ENCODE results near the gene KCNMA1. TPM values are rescaled to one million over a fixed set of nuclear protein-coding genes. Genes with fewer than 3 reads are reported as not detected.
A peak's percentile ranks its signal among the peaks of the same experiment; 100 is the strongest.

The KCNMA1 gene
- total RNA-seq, 1 donor from 2014 or later, result 95.5 TPM

- Mint-ChIP-seq H3K27ac (ENCODE audit: unreplicated experiment) (no peak overlapping the region), H3K27me3 (ENCODE audit: unreplicated experiment) (no peaks in the 10 kb centered on the region), H3K4me1 (ENCODE audit: unreplicated experiment) (peaks cover 14% of the 10 kb centered on the region), H3K36me3 (ENCODE audit: unreplicated experiment) (peaks cover 9% of the 10 kb centered on the region), H3K4me3 (ENCODE audit: unreplicated experiment) (no peak overlapping the region), H3K9me3 (ENCODE audit: unreplicated experiment) (no peaks in the 10 kb centered on the region)
- peak; percentile 56 for DNase-seq (ENCODE audit: extremely low spot score, unreplicated experiment)
- TF ChIP-seq CTCF (IDR thresholded peaks at IDR 0.05), result peak; percentile 60
These were observed 600.4 kb downstream of the KCNMA1 start for GRCh38 chr10:77036993-77037734.

- no peak for TF ChIP-seq CTCF (IDR thresholded peaks at IDR 0.05)
- peak; percentile 27 for DNase-seq (ENCODE audit: extremely low spot score, unreplicated experiment)
- Mint-ChIP-seq H3K27me3 (ENCODE audit: unreplicated experiment) (no peaks in the 10 kb centered on the region), H3K9me3 (ENCODE audit: unreplicated experiment) (no peaks in the 10 kb centered on the region), H3K4me1 (ENCODE audit: unreplicated experiment) (peaks cover 10% of the 10 kb centered on the region), H3K36me3 (ENCODE audit: unreplicated experiment) (peaks cover 9% of the 10 kb centered on the region), H3K27ac (ENCODE audit: unreplicated experiment) (no peak overlapping the region), H3K4me3 (ENCODE audit: unreplicated experiment) (no peak overlapping the region)
These were observed 601.3 kb downstream of the KCNMA1 start for GRCh38 chr10:77036276-77036675.

- H3K9me3 Mint-ChIP-seq (ENCODE audit: unreplicated experiment), result no peaks in the 10 kb centered on the region
- peak; percentile 54 for DNase-seq (ENCODE audit: extremely low spot score, unreplicated experiment)
- H3K27me3 Mint-ChIP-seq (ENCODE audit: unreplicated experiment), result no peaks in the 10 kb centered on the region
- no peak for TF ChIP-seq CTCF (IDR thresholded peaks at IDR 0.05)
- H3K4me1 Mint-ChIP-seq (ENCODE audit: unreplicated experiment), result peaks cover 13% of the 10 kb centered on the region
- H3K36me3 Mint-ChIP-seq (ENCODE audit: unreplicated experiment), result peaks cover 9% of the 10 kb centered on the region
- no peak overlapping the region for H3K27ac Mint-ChIP-seq (ENCODE audit: unreplicated experiment)
- H3K4me3 Mint-ChIP-seq (ENCODE audit: unreplicated experiment), result no peak overlapping the region
These were observed 602.8 kb downstream of the KCNMA1 start for GRCh38 chr10:77034795-77035194.

GRCh38 chr10:77034240-77034639 is 603.4 kb downstream of the KCNMA1 start:
- TF ChIP-seq CTCF (IDR thresholded peaks at IDR 0.05), result no peak
- Mint-ChIP-seq H3K27me3 (ENCODE audit: unreplicated experiment) (no peaks in the 10 kb centered on the region), H3K36me3 (ENCODE audit: unreplicated experiment) (peaks cover 9% of the 10 kb centered on the region)

GRCh38 chr10:77032188-77032570 is 605.4 kb downstream of the KCNMA1 start:
- H3K4me3 Mint-ChIP-seq (ENCODE audit: unreplicated experiment), result no peak overlapping the region

More at GRCh38 chr10:77034240-77034639, 603.4 kb downstream of the KCNMA1 start:
- Mint-ChIP-seq H3K27ac (ENCODE audit: unreplicated experiment) (no peak overlapping the region), H3K4me1 (ENCODE audit: unreplicated experiment) (peaks cover 18% of the 10 kb centered on the region), H3K4me3 (ENCODE audit: unreplicated experiment) (no peak overlapping the region), H3K9me3 (ENCODE audit: unreplicated experiment) (no peaks in the 10 kb centered on the region)
- DNase-seq (ENCODE audit: extremely low spot score, unreplicated experiment), result peak; percentile 15

More at GRCh38 chr10:77032188-77032570, 605.4 kb downstream of the KCNMA1 start:
- no peaks in the 10 kb centered on the region for H3K9me3 Mint-ChIP-seq (ENCODE audit: unreplicated experiment)
- no peak for DNase-seq (ENCODE audit: extremely low spot score, unreplicated experiment)
- peaks cover 12% of the 10 kb centered on the region for H3K36me3 Mint-ChIP-seq (ENCODE audit: unreplicated experiment)
- TF ChIP-seq CTCF (IDR thresholded peaks at IDR 0.05), result no peak
- H3K27me3 Mint-ChIP-seq (ENCODE audit: unreplicated experiment), result no peaks in the 10 kb centered on the region
- peaks cover 15% of the 10 kb centered on the region for H3K4me1 Mint-ChIP-seq (ENCODE audit: unreplicated experiment)
- no peak overlapping the region for H3K27ac Mint-ChIP-seq (ENCODE audit: unreplicated experiment)

Measured in osteocyte (in vitro differentiated cells).